BLaER1 (cell line): ENCODE measurements around the gene PLEKHH3.
"Not testable (repeated sequence)": the region's sequence is repeated elsewhere in the genome, so short reads cannot be mapped to it uniquely, and the experiment has no call there.

Experiments used
- H3K27ac ChIP-seq: shearing (Covaris generic); formaldehyde crosslinking; 2 replicates; pipeline ENCODE4 v1.8.1; 2022
- H3K27me3 ChIP-seq: shearing (Covaris generic); formaldehyde crosslinking; 2 replicates; pipeline ENCODE4 v1.8.1; 2022
- H3K36me3 ChIP-seq: shearing (Covaris generic); formaldehyde crosslinking; 2 replicates; pipeline ENCODE4 v1.8.1; 2022
- H3K4me1 ChIP-seq: shearing (Covaris generic); formaldehyde crosslinking; 2 replicates; pipeline ENCODE4 v1.8.1; 2022
- H3K4me2 ChIP-seq: shearing (Covaris generic); formaldehyde crosslinking; 2 replicates; pipeline ENCODE4 v1.8.1; 2022
- H3K4me3 ChIP-seq: shearing (Covaris generic); formaldehyde crosslinking; 2 replicates; pipeline ENCODE4 v1.8.1; 2022
- H3K9ac ChIP-seq: shearing (Covaris generic); formaldehyde crosslinking; 2 replicates; pipeline ENCODE4 v1.8.1; 2022
- H3K9me3 ChIP-seq: shearing (Covaris generic); formaldehyde crosslinking; 2 replicates; pipeline ENCODE4 v1.8.1; 2022
- H4K20me1 ChIP-seq: shearing (Covaris generic); formaldehyde crosslinking; 2 replicates; pipeline ENCODE4 v1.8.1; 2022
- Cebpa-rat ChIP-seq: shearing (Covaris generic); IDR thresholded peaks from 2 replicates; pipeline ENCODE4 v1.8.1; 2022

PLEKHH3 gene

GRCh38 chr17:42673885-42674754 lies 2.7 kb downstream of the PLEKHH3 start:
- Histone ChIP-seq H3K9me3 (no peaks in the 10 kb centered on the region), H3K4me2 (peak overlapping the region; percentile 91), H3K9ac (peak overlapping the region; percentile 30; the same call in 1 of the 2 replicates), H3K4me3 (peak overlapping the region; percentile 83), H3K27me3 (peaks cover 67% of the 10 kb centered on the region), H4K20me1 (peaks cover 72% of the 10 kb centered on the region), H3K36me3 (peaks cover 35% of the 10 kb centered on the region), H3K27ac (peak overlapping the region; percentile 35; the same call in 1 of the 2 replicates), H3K4me1 (peaks cover 62% of the 10 kb centered on the region)
- peak; percentile 80 for TF ChIP-seq Cebpa-rat

GRCh38 chr17:42673266-42673884 lies 3.4 kb downstream of the PLEKHH3 start:
- Histone ChIP-seq H3K4me1 (peaks cover 55% of the 10 kb centered on the region), H3K4me2 (peak overlapping the region; percentile 91), H3K36me3 (peaks cover 41% of the 10 kb centered on the region), H3K4me3 (peak overlapping the region; percentile 83; the same call in 1 of the 2 replicates), H3K27ac (peak overlapping the region; percentile 18; the same call in 1 of the 2 replicates), H4K20me1 (peaks cover 76% of the 10 kb centered on the region), H3K9ac (peak overlapping the region; percentile 30; the same call in 1 of the 2 replicates), H3K27me3 (peaks cover 73% of the 10 kb centered on the region), H3K9me3 (no peaks in the 10 kb centered on the region)
- no peak for TF ChIP-seq Cebpa-rat

GRCh38 chr17:42672038-42672437 lies 4.8 kb downstream of the PLEKHH3 start:
- Histone ChIP-seq H3K27me3 (peaks cover 73% of the 10 kb centered on the region), H3K4me2 (no peak overlapping the region), H4K20me1 (peaks cover 88% of the 10 kb centered on the region), H3K4me1 (peaks cover 47% of the 10 kb centered on the region), H3K27ac (no peak overlapping the region), H3K9me3 (no peaks in the 10 kb centered on the region), H3K9ac (no peak overlapping the region), H3K36me3 (peaks cover 54% of the 10 kb centered on the region), H3K4me3 (no peak overlapping the region)
- no peak for TF ChIP-seq Cebpa-rat

DNA sequence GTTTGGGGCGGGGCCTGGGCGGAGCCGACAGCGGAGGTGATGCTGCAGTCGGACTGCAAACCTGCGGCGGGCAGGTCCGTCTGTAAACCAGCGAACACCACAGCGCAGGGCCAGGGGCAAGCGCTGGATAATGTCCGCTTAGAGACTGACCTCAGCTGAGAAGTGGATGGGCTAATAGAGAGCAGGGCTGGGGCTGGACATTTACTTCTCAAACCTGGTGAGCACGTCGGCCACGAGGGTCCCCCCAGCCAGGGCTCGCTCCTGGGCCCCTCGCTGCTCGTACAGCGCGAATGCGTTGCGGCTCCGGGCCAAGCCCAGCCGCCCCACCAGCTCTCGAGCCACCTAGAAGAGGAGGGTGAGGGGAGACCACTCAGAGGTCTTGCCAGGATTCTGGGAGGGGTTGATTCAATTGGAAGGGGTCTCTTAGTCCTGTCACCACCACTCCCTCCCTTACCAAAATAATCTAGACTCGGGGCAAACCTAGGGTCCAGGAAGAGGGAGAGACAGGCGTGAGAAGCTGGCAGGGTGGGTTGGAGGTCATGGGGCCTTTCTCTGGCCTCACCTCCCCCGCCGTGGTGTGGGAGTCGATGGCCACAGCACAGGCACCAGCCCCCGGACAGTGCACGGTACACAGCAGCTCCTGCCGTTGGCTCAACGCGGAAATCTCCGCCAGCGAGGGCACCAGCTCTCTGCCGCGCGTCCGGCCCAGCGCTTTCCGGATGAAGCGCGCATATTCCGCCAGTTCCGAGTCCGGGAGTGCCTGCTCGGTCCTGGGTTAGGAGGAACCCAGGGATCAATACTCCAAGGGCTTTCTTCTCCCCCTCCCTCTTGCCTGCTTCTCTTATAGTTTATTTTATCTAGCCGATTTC lies 5.8 kb downstream of the PLEKHH3 start:
- Histone ChIP-seq H3K4me1 (peaks cover 44% of the 10 kb centered on the region), H3K27me3 (peaks cover 70% of the 10 kb centered on the region), H3K4me2 (peak overlapping the region; percentile 17), H3K27ac (no peak overlapping the region), H3K4me3 (no peak overlapping the region; the same call in 1 of the 2 replicates), H3K9me3 (no peaks in the 10 kb centered on the region), H3K36me3 (peaks cover 64% of the 10 kb centered on the region), H4K20me1 (peaks cover 90% of the 10 kb centered on the region), H3K9ac (no peak overlapping the region)
- no peak for TF ChIP-seq Cebpa-rat

DNA sequence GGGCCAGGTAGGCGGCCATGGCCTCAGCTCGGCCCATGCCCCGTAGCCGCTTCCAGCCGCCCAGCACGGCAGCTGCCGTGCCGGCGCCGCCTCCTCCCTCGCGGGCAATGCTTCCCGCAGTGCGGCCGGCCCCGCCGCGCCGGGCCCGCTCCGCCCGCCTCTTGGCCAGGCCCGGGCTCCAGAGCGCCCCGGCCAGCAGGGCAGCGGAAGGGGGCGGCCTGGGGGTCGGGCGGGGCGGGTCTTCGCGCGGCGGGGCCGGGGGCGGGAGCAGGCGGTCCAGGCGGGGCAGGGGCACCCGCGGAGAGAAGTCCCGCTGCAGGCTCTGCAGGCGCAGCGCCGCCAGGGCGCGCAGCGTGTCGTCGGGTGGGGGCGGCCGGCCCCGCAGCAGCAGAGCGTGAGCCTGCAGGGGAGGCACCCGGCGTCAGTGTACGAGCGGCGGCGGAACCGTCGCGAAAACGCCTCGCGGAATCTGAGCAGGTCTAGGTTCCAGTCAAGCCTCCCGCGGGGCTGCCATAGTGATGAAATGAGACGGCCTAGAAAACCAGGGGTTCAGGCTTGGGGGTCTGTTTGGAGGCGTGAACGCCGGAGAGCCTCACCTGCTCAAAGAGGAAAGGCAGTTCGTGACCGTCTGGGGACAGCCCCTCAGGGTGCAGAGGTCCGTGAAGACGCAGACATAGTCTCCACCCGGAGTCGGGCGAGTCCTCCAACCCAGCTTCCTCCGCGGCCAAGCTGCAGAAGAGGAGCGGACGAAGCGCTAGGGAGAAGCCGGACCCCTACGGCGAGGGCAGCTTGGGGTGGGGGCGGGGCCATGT lies 6.6 kb downstream of the PLEKHH3 start:
- H3K27me3 ChIP-seq = peaks cover 61% of the 10 kb centered on the region
- no peak overlapping the region for H3K27ac ChIP-seq
- peaks cover 73% of the 10 kb centered on the region for H3K36me3 ChIP-seq
- no peaks in the 10 kb centered on the region for H3K9me3 ChIP-seq
- H3K4me3 ChIP-seq = peak overlapping the region; percentile 51
- peaks cover 82% of the 10 kb centered on the region for H4K20me1 ChIP-seq
- TF ChIP-seq Cebpa-rat = no peak
- H3K9ac ChIP-seq = no peak overlapping the region
- peak overlapping the region; percentile 75 for H3K4me2 ChIP-seq
- H3K4me1 ChIP-seq = peaks cover 36% of the 10 kb centered on the region

DNA sequence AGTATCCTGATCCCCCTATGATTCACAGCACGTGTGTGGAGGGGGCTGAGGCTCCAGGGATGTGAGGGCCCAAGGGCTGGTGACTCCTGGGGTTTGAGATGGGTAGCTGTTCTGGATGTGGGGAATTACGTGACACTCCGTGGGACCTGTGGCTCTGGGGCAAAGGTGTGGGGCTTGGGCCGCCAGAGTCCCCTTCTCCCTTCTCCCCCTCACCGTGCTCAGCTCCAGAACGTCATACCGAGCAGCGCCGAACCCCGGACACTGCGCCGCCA lies 7.2 kb downstream of the PLEKHH3 start:
- Histone ChIP-seq H3K9ac (no peak overlapping the region), H3K4me3 (no peak overlapping the region), H3K4me2 (no peak overlapping the region), H4K20me1 (peaks cover 76% of the 10 kb centered on the region), H3K36me3 (peaks cover 75% of the 10 kb centered on the region), H3K9me3 (no peaks in the 10 kb centered on the region), H3K27me3 (peaks cover 57% of the 10 kb centered on the region), H3K27ac (no peak overlapping the region), H3K4me1 (peaks cover 31% of the 10 kb centered on the region)
- TF ChIP-seq Cebpa-rat = no peak

DNA sequence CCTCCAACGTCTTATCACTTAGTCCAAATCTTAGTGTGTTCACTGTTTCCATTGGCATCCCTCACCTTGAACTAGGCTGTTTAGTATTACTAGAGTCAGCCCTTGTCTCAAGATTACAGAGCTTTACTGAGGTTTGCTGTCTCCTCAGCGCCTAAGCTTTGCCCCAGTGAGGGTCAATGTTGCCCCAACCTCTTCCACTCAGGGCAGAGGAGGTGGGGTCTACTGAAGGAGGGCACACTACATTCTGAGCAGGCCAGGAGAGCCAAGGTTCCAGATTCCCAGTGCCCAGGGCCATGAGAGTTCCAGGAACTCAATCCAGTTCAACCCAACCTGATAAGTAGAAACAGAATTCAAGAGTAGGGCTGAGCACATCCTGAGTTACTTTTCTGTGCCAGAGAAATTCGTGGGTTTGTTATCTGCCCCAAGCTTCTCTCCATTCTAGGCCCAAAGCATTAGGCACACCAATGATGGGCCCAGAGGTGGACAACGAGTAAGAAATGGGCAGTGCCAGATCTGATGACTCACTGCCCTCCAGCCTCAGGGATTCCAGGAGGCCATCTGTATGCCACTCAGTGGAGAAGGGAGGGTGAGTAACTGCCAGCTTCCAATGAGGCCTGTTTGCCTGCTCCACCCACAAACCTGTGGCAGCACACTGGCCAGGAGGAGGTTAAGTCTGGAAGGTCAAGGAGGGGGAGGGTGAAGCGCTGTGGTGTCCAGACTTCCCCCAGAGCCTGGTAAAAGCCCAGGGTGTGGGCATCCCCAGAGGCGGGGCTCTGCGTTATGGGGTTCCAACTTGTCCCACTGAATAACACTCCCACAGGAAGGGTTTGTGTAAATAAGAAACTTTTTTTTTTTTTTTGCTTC lies 9.5 kb downstream of the PLEKHH3 start:
- H4K20me1 ChIP-seq = peaks cover 53% of the 10 kb centered on the region
- H3K4me1 ChIP-seq = peaks cover 10% of the 10 kb centered on the region; the same call in 1 of the 2 replicates
- no peak overlapping the region for H3K4me3 ChIP-seq
- peaks cover 38% of the 10 kb centered on the region for H3K27me3 ChIP-seq
- TF ChIP-seq Cebpa-rat = no peak
- no peak overlapping the region for H3K4me2 ChIP-seq
- H3K9me3 ChIP-seq = no peaks in the 10 kb centered on the region
- H3K9ac ChIP-seq = no peak overlapping the region
- H3K27ac ChIP-seq = no peak overlapping the region
- H3K36me3 ChIP-seq = peaks cover 81% of the 10 kb centered on the region

DNA sequence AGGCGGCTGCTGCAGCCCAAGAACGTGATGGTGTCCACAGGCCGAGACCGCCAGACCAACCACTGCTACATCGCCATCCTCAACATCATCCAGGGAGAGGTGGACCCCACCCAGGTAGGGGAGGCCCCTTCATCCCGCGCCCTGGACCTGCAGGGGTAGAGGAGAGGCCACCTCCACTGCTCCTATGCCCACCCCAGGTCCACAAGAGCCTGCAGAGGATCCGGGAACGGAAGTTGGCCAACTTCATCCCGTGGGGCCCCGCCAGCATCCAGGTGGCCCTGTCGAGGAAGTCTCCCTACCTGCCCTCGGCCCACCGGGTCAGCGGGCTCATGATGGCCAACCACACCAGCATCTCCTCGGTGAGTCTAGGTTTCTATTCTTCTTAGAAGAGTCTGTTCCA lies 10.7 kb downstream of the PLEKHH3 start:
- not testable (repeated sequence) for H3K9ac ChIP-seq, H3K27ac ChIP-seq, H3K9me3 ChIP-seq, H3K4me3 ChIP-seq, H3K4me2 ChIP-seq, H3K4me1 ChIP-seq
- Histone ChIP-seq H3K27me3 (peaks cover 26% of the 10 kb centered on the region), H4K20me1 (peaks cover 41% of the 10 kb centered on the region), H3K36me3 (peaks cover 81% of the 10 kb centered on the region)
